Stimulated activated CD8-positive, alpha-beta memory T cell treated with anti-CD3 and anti-CD28 coated beads, Interleukin-7, amount 100 ng/mL, for 48 hours (primary cell): Measurements from ENCODE around the gene DPEP2NB.
"Not testable (repeated sequence)": the region's sequence is repeated elsewhere in the genome, so short reads cannot be mapped to it uniquely, and the experiment has no call there.

Source experiments
- DNase-seq, 2 donors: peaks; one replicate each; pipeline ENCODE4 v3.0.0-alpha.2; 2020; ENCODE audit warnings: low read depth in 1 of 2; ENCODE audit errors: extremely low read depth in 1 of 2

DPEP2NB gene

DNA sequence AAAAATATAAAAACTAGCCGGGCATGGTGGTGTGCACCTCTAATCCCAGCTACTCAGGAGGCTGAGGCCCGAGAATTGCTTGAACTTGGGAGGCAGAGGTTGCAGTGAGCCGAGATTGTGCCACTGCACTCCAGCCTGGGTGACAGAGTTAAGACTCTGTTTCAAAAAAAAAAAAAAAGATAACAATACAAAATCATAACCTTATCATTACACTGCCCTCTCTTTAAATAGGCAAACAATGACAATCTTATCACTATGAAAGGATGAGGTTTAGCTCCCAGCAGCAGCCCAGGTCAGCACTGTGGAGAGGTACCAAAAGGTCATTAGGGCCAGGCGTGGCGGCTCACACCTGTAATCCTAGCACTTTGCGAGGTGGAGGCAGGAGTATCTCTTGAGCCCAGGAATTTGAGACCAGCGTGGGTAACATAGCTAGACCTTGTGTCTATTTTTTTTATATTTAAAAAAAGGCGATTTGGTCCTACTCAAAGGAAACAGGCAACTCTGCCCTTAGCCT lies 3.5 kb upstream of the DPEP2NB start:
- DNase-seq = no peak

DNA sequence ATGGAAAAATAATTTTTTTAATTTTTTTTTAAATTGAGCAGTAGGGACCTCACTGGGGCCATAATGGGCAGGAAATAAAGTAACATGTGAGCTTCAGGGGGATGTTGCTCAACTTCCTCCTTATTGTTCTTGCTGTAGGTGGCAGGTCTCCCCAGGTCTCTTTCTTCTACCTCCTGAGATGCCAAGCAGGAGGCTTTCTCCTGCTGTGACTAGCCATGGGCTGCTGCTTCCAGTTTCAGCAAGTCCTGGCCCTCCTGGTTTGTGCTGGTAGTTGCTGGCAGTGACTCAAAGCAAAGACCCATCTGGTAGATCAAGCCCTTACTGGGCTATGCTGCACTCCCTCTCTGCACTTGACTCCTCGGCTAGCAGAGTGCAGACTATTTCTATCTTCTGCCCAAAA lies 2.3 kb downstream of the DPEP2NB start:
- DNase-seq = no peak

DNA sequence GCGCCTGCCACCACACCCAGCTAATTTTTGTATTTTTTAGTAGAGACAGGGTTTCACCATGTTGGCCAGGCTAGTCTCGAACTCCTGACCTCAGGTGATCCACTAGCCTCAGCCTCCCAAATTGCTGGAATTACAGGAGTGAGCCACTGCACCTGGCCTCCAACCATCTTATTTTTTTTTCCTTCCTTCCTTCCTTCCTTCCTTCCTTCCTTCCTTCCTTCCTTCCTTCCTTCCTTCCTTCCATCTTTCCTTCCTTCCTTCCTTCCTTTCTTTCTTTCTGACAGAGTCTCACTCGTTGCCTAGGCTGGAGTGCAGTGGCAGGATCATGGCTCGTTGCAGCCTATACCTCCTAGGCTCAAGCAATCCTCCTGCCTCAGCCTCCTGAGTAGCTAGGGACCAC lies 5.8 kb downstream of the DPEP2NB start:
- DNase-seq = not testable (repeated sequence)

DNA sequence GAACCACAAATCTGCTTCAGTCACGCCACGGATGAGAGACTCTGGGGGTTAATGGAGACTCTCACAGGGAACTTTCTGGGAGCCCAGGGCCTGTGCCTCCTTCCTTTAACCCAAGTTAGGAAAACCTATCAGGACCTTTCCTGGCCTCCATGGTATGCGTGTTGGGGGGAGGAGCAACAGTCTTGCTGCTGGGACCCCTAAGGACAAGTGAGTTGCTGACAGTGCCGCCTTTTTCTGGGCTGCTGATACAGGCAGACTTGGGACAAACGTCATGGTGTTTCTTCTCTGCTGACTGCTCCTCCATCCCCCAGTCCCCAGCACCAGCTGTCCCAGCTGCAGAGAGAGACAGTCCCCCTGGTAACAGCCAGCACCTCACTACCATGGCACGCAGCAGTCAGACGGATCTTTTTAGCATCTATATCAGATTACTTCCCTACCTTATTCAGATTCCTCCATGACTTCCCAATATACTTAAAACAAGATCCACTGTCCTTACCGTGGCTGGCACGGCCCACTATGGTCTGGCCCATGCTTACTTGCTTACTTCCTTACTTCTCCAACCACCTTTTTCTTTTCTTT lies 6.5 kb downstream of the DPEP2NB start:
- no peak for DNase-seq

DNA sequence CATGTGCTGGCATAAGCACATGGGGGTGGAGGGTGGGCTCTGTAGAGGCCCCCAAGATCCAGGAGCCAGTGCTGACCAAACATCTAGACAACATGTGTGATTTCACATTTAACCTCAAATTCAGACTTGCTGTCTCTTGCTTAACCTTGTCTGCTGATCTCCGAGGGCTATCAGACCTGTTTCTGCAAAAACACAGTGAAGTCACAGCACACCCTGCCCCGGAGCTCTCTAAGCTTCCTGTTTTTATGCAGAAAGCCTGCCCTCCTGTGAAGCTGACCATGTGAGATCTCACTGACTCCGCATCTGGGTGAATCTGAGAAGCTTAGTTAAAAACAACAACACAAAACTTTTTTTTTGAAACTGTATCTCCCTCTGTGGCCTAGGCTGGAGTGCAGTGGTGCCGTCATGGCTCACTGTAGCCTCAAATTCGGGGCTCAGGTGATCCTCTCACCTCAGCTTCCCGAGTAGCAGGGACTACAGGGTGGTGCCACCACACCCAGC lies 9.9 kb downstream of the DPEP2NB start:
- no peak for DNase-seq

DNA sequence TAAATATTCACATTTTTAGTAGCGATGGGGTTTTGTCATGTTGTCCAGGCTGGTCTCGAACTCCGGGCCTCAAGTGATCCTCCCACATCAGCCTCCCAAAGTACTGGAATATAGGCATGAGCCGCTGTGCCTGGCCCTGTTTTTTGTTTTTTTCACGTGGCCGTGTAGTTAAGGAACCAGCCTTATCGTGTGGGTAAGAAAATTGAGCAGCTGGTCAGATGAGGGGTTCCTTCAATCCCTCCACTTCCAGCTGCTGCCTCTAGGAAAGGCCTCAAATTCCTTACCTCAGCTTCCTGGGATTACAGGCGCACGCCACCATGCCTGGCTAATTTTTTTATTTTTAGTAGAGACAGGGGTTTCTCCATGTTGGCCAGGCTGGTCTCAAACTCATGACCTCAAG lies 10.5 kb downstream of the DPEP2NB start:
- no peak for DNase-seq

DNA sequence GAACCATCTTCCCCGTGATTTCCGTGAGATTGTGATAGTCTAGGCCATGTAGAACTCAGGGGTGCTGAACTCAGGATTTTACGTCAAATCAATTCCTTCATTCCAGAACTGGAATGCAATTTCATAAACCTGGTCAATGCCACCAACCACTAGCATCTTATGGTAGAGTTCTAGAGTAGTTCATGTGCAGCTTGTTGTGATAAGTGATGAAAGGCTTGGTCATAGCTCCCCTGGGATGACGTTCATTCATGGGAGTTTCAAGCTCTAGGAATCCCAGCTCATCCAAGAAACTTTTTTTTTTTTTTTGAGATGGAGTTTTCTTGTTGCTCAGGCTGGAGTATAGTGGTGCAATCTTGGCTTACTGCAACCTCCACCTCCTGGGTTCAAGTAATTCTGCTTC lies 12.7 kb downstream of the DPEP2NB start:
- no peak for DNase-seq

DNA sequence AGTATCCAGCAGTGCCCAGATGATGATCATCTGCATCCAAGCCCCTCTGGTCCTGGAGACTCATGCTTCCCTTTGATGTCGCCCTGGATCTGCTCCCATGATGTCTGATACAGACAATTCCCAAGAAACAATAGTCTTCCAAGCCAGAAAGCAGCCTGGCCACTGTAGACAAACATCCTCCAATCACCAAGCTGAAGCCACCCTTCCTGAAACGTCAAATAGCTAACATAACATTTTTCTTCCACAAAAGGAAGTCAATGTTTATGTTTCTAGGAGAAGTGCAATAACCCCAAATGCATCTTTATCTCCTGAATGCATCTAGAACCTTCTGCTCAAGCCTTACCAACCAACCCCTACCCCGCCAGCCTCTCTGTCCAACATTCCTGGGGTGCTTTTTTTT lies 15.3 kb downstream of the DPEP2NB start:
- DNase-seq = no peak

DNA sequence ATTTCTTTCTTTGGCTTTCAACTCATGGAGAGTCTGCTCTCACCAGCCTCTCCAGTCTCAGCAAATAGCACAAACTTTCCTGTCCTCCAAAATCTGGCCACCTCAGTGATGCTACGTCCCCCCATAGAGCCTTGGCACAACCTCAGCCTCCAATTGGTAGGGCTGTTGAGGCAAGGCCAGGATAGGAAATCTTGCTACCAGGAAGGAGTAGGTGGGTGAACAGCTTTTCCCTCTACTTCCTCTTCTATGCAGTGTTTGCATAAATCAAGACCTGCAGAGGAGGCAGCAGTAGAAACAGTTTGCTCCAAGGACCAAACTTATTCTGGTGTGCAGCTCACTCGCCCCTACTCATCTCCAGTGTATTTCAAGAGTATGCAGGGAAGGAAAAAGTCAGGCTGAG lies 15.7 kb downstream of the DPEP2NB start:
- no peak for DNase-seq

DNA sequence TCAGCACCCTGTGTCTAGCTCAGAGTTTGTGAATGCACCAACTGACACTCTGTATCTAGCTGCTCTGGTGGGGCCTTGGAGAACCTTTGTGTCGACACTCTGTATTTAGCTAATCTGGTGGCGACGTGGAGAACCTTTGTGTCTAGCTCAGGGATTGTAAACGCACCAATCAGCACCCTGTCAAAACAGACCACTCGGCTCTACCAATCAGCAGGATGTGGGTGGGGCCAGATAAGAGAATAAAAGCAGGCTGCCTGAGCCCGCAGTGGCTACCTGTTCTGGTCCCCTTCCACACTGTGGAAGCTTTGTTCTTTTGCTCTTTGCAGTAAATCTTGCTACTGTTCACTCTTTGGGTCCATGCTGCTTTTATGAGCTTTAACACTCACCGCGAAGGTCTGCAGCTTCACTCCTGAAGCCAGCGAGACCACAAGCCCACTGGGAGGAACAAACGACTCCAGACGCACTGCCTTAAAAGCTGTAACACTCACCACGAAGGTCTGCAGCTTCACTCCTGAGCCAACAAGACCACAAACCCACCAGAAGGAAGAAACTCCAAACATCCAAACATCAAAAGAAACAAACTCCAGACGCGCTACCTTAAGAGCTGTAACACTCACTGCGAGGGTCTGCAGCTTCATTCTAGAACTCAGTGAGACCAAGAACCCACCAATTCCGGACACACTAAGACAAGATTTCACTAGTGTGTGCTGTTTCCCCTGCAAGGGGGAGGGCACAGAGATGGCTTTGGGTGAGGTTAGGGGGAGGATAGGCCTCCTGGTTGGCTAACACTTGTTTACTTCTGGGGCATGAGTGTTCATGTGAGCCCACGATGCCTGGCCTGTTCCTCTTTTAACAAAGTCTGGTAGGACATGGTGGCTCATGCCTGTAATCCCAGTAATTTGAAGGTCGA lies 16.7 kb downstream of the DPEP2NB start, which contains the start of gene DPEP2:
TSS of gene DPEP2 (minus strand) at position 706 of the 910 bp plus-strand sequence. CDS start 6,272 bp downstream, outside the sequence.
- DNase-seq = not testable (repeated sequence)

DNA sequence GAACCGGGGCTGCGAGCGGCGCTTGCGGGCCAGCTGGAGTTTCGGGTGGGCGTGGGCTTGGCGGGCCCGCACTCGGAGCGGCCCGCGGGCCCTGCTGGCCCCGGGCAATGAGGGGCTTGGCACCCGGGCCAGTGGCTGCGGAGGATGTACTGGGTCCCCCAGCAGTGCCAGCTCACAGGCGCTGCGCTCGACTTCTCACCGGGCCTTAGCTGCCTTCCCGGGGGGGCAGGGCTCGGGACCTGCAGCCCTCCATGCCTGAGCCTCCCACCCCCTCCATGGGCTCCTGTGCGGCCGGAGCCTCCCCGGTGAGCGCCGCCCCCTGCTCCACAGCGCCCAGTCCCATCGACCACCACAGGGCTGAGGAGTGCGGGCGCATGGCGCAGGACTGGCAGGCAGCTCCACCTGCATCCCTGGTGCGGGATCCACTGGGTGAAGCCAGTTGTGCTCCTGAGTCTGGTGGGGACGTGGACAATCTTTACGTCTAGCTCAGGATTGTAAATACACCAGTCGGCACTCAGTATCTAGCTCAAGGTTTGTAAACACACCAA lies 17.4 kb downstream of the DPEP2NB start:
- DNase-seq = not testable (repeated sequence)

DNA sequence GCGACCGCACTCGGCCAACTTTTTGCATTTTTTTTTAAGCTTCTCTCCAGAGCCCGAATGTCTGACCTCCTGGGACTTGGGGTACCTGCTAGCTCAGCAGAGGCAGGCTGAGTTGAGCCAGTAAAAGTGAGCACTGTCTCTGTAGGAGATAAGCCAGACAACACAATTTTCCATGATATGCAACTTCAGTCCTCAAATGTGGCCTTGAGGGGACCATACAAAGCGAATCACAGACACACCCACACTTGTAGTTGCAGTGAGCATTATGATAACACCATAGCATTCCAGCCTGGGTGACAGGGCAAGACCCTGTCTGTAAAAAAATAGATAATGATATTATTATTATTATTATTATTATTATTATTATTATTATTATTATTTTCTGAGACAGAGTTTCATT lies 19.0 kb downstream of the DPEP2NB start:
- DNase-seq = no peak

DNA sequence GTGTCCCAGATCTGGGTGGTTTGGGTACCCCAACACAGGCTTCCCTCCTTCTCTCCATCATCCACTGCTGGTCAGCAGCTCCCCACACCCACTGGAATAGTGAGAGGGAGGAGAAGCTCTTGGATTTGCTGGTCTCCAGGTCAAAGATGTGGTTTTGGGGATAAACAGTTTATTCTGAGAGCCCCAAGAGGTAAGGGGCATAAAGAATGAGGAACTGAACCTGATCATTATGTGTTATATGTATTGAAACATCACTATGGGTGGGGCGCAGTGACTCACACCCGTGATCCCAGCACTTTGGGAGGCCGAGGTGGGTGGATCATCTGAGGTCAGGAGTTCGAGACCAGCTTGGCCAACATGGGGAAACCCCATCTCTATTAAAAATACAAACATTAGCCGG lies 20.3 kb downstream of the DPEP2NB start:
- DNase-seq = no peak

DNA sequence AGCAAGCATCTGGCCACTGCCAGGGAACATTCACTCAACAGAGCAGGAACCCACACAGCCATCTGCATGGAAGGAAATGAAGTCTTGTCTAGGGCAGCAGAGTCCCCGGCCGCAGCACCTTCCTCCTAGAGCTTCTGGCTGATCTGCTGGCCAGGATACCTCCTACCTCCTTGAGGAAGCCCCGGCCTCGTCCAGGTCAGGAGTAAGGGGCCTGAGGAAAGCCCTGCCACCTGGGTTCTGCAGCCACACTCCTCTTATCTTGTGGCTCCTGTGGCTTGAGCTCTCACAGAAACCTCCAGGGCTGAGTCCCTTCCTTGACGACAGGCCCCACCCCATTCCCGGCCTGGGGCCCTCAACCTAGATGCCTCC lies 21.7 kb downstream of the DPEP2NB start:
- not testable (repeated sequence) for DNase-seq

DNA sequence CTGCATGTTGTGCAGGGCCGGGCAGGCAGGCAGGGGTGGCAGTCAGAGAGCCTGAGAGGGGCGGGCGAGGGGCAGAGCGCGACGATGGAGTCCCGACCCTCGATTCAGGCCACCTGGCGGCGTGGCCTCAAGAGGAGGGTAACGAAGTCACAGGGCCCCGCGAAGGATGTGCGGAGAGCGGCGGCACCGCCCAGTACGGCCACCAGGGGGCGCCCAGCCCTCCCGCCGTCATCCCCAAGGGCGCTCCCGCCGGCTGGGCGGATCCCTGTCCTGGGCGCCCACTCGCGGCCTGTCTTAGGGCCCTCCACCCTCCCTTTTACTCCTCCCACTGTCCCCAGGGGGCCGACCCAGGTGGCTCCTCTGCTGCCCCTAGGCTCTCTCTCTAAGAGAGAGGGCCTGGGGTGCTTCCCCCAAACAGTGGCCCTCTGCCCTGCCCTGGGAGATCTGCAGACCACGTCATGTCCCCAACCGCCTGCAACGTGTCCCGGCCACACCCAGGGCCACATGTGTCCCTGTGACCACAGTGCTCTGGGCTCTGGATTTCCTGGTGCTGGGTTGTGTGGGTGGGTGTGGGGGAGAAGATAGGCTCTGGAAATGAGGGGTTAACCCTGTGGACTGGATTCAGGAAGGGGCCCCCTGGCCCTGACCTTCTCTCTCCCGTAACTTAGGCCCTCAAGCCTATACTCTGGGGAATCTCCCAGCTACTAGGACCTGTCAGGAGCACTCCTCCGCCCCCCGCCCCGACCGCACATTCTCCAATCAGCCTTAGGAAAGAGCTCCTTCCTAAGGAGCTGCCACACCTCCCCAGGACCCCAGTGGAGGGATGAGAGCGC lies 22.3 kb downstream of the DPEP2NB start:
- DNase-seq = peak; percentile 68 to 72

DNA sequence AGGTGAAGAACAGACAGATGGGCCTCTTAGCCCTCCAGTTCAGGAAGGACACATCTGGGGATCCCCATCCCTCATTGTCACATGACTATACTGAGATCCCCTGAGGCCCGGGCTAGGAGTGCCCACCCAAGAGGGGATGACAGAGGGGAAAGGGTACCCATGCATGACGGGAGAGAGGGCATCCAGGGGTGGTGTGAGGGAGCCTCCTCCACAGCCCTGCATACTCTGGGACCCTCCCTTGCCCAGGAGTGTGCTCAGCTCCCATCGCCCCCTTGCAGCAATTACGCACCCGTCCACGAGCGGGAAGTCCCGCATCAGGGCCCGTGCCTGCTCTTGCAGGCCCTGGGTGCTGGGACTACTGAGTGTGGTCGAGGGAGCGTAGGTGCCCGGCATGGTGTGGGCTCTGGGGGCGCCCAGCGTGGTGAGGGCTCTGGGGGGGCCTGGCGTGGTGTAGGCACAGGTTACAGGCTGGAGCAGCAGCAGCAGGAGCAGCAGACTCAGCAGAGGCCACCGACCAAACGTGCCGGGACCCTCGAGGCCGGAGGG lies 23.0 kb downstream of the DPEP2NB start:
- DNase-seq = no peak

DNA sequence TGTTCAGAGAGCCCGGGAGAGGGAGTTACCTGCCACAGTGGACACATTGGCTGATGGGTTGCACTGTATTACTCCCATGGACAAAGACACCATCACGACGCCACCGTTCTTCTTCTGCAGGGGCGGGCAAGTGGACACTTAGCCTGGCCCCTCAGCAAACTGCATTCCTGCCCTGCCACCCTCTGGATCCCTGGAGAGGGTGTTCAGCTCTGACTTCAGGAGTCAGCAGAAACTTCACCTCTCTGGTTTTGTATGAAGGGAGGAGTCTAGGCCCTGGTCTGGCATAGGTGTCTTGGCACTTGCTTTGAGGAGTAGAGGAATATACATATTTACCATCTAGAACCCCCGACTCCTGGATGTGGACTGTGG lies 25.7 kb downstream of the DPEP2NB start:
- no peak for DNase-seq

DNA sequence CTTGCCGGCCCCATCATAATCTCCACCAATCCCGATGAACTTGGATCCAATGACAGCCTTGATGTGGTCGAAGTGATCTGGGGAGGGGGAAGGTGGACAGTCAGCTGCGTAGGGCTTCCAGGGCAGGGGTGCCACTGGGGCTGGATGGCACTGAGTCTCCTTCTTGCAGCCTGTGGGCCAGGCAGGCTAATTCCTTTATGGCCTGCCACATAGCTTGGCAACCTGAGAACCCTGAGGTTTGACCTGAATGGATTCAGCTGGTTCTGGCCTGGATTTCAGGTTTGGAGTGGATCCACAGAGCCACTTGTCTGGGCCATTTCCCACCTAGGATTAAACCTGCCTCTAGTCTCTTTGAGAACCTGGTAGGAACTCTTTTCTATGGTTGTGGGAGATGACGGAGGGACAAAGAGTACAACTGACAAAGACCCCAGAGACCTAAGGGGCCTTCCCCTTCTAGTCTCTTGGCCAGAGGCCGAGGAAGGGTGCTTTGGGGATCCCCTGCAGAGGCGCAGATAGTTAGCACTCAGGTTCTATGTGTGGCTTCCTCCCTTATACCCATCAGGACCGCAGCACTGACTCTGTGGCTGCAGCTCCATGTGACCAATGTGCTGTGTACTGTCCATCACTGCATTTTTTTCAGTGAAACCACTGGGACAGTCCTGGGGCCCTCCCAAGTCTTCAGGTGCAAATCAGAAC lies 26.2 kb downstream of the DPEP2NB start:
- DNase-seq = no peak

DNA sequence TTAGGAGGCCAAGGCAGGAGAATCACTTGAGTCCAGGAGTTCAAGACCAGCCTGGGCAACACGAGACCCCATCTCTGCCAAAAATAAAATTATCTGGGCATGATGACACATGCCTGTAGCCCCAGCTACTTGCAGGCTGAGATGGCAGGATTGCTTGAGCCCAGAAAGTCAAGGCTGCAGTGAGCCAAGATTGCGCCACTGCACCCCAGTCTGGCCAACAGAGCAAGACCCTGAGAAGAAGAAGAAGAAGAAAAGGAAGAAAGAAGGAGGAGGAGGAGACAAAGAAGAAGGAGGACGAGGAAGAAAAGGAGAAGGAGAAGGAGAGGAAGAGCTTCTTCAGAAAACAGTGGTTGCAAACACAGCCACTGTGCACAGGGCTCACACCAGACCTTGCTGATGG lies 27.0 kb downstream of the DPEP2NB start:
- no peak for DNase-seq
